NCI-H1417 (cell line): Measurements from ENCODE around the gene DUSP9.
"Not testable (repeated sequence)": the region's sequence is repeated elsewhere in the genome, so short reads cannot be mapped to it uniquely, and the experiment has no call there.

ENCODE experiments used
- DNase-seq, 3 experiments: peaks; one replicate each; lab custom pipeline; 2025; lab: John Stamatoyannopoulos, UW

DUSP9 gene

GRCh38 chrX:153671589-153672530 is 24.9 kb downstream of the DUSP9 start:
- DNase-seq = no peak

GRCh38 chrX:153672531-153673427 is 25.8 kb downstream of the DUSP9 start:
- peak in 1 of 3 experiments; percentile 10 for DNase-seq

DNA sequence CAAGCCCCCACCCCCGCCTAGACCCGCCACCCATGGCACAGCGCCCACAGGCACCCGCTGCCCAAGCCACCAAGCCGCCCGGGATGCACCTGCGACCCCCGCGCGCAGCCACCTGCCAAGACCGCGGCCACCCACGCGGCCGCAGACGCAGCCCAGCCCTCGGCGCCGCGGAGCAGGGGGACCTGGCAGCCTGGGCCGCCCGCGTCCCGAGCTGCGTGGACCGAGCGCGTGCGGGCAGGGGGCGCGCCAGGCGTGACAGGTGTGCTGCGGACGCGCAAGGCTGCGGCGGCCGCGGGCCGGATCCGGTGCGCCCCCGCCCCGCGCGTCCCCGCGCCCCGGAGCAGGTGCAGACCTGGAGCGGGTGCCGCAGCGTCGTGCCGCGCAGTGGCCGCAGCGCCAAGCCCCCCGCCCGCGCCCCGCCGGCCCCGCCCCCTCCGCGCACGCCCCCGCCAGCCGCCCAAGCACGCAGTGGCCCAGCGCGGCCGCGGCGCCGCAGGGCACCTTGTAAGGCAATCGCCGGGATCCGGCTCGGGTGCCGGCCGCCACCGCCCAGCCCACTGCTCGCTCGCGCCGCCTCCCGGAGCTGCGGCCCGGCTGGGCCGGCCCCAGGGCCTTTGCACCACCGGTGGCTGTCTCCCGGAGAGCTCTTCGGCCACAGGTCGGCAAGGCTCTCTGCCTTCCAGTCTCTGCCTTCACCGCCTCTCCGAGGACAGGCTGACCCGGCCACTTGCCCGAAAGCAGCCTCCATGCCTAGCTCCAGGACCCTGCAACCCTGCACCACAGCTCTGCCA is 26.6 kb downstream of the DUSP9 start, which contains the start of gene PNCK:
Gene PNCK (minus strand): TSS at position 386 of the 791 bp plus-strand sequence. CDS start 737 bp downstream, outside the sequence.
- DNase-seq = peak in 1 of 3 experiments; percentile 21

GRCh38 chrX:153674219-153674851 is 27.3 kb downstream of the DUSP9 start:
- no peak for DNase-seq

DNA sequence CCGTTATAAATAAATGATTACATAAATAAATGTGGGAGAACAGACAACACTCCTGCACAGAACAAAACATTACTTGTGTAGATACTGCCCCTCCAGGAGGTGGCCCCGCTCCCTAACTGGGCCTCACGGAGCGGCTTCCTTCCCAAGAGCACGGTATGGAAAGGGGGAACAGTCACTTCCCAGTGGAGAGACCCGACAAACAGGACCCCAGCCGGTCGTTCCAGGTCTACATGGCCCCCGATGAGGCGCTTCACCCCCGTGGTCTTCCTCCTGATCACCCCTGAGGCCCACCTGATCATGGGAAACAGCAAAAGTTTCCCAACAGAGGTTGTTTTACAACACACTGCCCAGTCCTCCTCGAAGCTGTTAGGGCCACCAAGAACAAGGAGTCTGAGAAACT is 34.2 kb downstream of the DUSP9 start:
- no peak for DNase-seq

DNA sequence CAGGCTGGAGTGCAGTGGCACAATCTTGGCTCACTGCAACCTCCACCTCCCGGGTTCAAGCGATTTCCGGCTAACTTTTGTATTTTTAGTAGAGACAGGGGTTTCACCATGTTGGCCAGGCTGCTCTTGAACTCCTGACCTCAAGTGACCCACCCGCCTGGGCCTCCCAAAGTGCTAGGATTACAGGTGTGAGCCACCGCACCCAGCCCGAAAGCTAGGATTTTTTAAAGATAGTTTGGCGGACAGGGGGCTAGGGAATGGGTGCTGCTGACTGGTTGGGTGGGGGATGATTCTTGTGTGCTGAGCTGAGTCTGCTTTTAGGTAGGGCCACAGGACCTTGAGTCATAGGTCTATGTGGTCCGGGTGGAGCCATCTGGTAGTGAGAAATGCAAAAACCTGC is 36.5 kb downstream of the DUSP9 start:
- DNase-seq = not testable (repeated sequence)

DNA sequence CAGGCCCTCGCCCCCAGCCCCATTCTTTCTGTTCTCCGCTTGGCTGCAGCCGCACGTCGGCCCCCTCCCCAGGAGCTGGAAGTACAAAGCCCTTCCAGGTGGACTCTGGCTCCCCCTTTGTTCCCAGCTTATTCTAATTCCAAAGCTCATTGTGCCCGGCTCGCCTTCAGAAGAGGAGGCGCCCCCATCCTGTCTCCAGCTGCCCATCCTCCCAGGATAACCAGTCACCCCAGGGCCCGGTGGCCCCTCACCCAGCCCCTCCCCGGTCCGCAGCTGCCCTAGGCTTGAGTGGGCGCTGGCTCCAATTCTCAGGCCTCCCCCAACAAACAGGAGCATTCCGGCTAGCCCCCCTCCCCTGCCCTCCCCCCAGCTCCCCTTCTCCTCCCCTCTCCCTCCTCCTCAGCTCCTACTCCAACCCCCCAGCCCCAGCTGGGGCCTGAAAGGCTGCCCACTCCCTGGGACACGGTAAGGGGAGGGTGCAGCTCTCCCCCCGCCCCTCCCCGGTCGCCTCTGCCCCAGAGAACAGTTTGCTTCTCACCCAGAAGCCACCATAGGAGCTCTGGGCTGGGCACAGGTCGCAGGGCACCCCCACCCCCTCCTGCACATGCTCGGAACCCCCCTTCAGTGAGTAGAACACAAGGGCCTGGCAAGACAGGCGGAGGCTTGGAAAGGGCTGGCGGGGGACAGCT is 37.6 kb downstream of the DUSP9 start:
- DNase-seq = peak in 1 of 3 experiments; percentile 9

GRCh38 chrX:153685156-153685536 is 38.1 kb downstream of the DUSP9 start:
- DNase-seq = no peak

DNA sequence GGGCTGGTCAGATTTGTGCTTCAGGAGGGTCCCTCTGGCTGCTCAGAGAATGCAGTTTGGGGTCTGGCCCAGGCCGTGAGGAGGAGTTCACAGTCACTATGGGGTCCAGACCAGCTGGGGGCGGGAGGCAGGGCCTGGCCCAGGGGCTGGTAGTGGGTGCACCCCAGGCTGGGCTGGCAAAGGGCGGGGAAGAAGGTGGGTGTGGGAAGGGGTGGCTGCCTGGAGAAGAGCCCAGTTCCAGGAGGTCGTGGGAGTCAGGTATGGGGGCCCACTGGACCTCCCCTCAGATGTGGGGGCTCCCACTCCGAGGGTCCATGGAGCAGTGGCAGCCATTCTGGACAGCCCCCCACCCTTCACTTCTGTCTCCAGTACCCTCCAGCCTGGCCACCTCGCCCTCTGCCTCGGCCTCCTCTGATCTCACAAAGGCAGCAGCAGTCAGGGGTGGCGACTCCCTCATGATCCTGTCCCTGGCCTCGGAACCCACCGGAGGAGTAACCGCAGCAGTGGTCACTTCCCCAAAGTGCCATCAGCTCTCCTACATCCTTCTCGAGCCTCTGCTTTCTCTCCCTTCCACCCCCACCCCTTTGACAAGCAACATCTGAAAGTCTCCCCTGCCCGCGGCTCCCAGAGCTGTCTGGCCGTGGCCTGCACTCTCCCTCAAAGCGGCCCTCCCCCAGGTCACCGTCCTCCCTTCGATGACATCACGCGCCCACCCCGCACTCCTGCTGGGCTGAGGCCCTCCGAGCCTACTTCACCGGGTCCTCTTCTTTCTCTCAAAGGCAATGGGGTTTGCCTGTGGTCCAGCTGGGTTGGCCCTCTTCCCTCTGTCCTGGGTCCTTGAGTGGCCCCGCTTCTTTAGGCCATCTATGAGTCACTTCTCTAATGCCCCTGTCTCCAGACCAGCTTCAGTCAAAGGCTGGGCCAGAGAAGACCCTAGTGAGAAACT is 39.0 kb downstream of the DUSP9 start:
- DNase-seq = no peak

GRCh38 chrX:153686711-153687110 is 39.7 kb downstream of the DUSP9 start:
- DNase-seq = no peak

- peak; percentile 71 to 80 (median 74) for DNase-seq
These were observed 40.4 kb downstream of the DUSP9 start, which contains the start of gene SLC6A8 for GRCh38 chrX:153687121-153688039. SLC6A8 (plus strand) TSS chrX:153687926; CDS start chrX:153688575, 649 bp downstream.

DNA sequence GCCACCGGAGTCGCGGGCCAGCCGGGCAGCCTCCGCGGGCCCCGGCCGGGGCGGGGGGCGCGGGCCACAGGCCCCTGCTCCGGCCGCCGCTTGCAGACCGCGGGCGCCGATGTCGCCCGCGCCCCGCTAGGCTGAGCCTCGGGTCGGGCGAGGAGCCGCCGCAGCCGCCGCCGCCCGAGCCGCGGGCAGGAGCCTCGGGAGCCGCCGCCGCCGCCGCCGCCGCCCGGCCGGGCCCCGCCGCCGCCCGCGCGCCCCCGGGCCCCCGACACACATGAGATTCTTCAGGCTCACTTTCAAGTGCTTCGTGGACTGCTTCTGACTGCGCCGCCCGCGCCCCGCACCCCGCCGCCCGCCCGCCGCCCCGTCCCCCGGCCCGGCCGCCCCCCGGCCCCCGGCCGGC is 41.1 kb downstream of the DUSP9 start:
- DNase-seq = no peak

DNA sequence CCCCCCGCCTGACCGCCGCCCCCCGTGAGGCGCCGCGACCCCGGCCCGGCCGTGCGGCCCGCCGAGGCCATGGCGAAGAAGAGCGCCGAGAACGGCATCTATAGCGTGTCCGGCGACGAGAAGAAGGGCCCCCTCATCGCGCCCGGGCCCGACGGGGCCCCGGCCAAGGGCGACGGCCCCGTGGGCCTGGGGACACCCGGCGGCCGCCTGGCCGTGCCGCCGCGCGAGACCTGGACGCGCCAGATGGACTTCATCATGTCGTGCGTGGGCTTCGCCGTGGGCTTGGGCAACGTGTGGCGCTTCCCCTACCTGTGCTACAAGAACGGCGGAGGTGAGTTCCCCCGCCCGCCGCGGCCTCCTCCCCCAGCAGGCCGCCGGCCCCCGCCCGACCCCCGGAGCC is 41.5 kb downstream of the DUSP9 start:
- DNase-seq = no peak

DNA sequence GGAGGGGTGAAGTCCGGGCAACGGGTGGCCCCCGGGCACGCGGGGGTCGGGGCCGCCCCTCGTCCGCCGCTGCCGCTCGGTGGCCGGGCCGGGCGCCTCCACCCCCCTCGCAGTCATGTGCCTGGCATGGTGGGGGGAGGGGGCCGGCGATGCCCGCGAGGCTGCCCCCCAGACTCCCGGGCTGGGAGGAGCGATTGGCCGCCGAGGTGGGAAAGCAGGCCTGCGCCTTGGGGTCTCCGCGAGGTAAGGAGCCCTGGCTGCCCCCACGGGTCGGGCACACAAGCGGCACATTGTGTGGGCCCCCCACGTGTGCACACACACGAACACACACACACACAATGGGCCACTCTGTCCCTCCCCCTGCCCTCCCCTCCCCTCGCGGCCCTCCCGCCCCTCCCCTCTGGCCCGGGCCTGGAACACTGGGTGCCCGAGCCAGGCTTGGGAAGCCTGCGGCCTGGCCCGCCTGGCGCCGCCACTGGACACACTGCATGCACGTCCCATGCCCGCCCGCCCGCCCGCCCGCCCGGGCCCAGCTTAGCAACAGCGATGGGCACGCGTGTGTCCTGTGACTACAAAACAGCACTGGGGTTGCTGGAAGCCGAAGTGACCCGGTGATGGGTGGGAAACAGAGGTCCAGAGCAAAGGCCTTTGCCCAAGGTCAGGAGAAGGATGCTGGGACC is 42.0 kb downstream of the DUSP9 start:
- DNase-seq = no peak

DNA sequence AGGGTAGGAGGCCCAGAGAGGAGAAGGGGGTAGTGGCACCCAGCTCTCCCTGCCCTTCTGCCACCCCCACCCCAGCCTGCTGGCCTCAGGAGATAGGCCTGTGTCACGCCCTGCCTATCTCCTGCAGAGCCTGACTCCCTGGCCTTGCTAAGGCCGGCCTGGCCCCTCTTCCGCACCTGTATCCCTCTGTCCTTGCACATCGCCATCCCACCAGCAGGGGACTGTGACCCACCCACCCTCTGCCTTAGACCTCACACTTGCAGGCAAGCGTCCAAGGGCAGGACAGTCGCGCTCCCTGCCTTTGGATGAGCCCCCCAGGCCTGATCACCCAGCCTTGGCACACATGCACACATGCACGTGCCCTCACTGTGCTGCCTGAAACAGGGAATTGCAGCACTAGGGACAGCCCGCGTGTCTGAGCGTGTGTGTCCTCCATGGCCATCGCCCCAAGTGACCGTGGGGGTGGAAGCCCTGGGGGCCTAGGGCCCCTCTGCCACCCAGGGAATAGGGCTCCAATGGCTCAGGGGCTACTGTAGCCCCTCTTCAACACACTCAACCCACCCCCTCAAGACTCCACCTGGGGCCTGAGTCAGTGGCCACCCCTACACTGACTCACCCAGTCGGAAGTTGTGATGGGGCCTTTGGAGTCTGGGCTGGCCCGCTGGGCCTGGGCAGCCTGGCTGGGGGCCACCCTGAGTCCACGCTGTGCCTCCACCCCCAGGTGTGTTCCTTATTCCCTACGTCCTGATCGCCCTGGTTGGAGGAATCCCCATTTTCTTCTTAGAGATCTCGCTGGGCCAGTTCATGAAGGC is 42.9 kb downstream of the DUSP9 start:
- DNase-seq = no peak

GRCh38 chrX:153690466-153690865 is 43.5 kb downstream of the DUSP9 start:
- no peak for DNase-seq
